ENCODE data around the gene BTBD7. TPM values are rescaled to one million over a fixed set of nuclear protein-coding genes. Genes with fewer than 3 reads are reported as not detected.

BTBD7 gene
- total and polyA plus RNA-seq, 5 donors from 2014 or later, result 6.5 to 27.8 (median 10.7) TPM

DNA sequence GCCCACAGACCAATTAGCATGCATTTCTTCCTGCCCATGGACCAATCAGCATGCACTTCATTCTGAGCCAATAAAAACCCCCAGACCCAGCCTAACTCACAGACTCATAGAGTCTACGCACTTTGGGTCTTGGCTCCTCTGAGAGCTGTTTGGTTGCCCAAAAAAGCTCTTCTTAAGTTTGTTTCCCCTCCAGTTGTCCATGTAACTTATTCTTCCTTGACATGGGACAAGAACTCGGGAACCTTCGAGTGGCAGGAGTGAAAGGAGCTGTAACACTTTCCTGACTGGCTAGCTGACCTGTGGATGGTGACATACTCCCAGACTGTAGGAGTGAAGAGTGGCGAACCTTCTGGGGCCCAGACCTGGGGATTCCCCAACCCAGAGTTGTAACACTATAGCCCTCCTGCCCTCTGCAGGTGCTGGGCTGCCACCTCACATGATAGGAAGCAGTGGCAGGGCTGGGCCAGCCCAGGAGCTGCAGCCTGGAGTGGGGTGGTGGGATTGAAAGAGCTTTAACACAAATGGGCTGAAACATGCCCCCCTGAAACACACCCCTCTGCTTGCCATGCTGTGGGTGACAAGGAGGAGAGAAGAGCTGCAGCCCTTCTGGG lies 4.4 kb upstream of the BTBD7 start:
- H3K36me3 ChIP-seq (ENCODE audit: control insufficient read depth, insufficient read depth, low read length), result no peaks in the 10 kb centered on the region
- Mint-ChIP-seq H3K4me1 (peaks cover 4 to 25% (median 9%) of the 10 kb centered on the region in 4 donors), H3K27ac (no peak overlapping the region), H3K27me3 (no peaks in the 10 kb centered on the region), H3K9me3 (peaks cover 0 to 4% (median 0%) of the 10 kb centered on the region in 7 donors), H3K4me3 (peak overlapping the region in 1 of 4 donors; percentile 35), H3K36me3 (no peaks in the 10 kb centered on the region)
- H3K4me1 ChIP-seq (ENCODE audit: control insufficient read depth, insufficient read depth, low read length, poor library complexity, severe bottlenecking), result peaks cover 10% of the 10 kb centered on the region
- no peak overlapping the region for H3K27ac ChIP-seq (ENCODE audit: insufficient read depth, low read length, poor library complexity, severe bottlenecking)
- no peaks in the 10 kb centered on the region for H3K9me3 ChIP-seq (ENCODE audit: control insufficient read depth in 2 of 2, low read length in 2 of 2)
- no peaks in the 10 kb centered on the region for H3K27me3 ChIP-seq (ENCODE audit: control insufficient read depth, insufficient read depth, low read length)
- ATAC-seq (ENCODE audit: low read depth in 2 of 2), result no peak
- no peak for DNase-seq
- H3K4me3 ChIP-seq (ENCODE audit: low read depth, low read length), result no peak overlapping the region

DNA sequence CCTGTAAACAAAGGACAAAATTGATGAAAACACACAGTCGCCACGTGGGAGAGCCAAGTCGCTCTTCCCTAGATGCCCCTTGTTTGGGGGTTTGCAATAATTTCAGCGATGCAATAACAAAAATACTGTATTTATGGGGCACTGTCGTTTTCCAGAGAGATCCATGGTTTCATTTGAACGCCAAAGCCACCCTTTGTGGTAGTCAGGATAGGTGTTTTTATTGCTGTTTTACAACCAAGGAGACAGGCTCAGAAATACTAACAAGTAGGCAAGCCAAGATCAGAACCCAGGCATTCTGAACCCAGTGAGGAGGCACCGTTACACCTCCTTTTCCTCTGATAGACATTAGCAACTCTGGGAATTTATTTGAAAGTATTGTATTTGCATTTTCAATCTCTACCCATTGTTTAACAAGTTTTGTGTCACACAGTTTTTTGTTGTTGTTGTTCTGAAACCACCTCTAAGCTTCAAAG lies 831 bp upstream of the BTBD7 start:
- Histone ChIP-seq H3K9me3 (ENCODE audit: control insufficient read depth in 2 of 2, low read length in 2 of 2) (no peaks in the 10 kb centered on the region), H3K27me3 (ENCODE audit: control insufficient read depth, insufficient read depth, low read length) (no peaks in the 10 kb centered on the region), H3K4me1 (ENCODE audit: control insufficient read depth, insufficient read depth, low read length, poor library complexity, severe bottlenecking) (peaks cover 28% of the 10 kb centered on the region), H3K4me3 (ENCODE audit: low read depth, low read length) (peak overlapping the region; percentile 93), H3K27ac (ENCODE audit: insufficient read depth, low read length, poor library complexity, severe bottlenecking) (peak overlapping the region; percentile 82), H3K36me3 (ENCODE audit: control insufficient read depth, insufficient read depth, low read length) (no peaks in the 10 kb centered on the region)
- peaks cover 19 to 55% (median 40%) of the 10 kb centered on the region in 4 donors for H3K4me1 Mint-ChIP-seq
- peak overlapping the region; percentile 93 to 98 (median 96) for H3K4me3 Mint-ChIP-seq
- ATAC-seq (ENCODE audit: low read depth in 2 of 2), result no peak
- peak in 1 of 3 donors; percentile 9 for DNase-seq
- H3K27me3 Mint-ChIP-seq, result no peaks in the 10 kb centered on the region
- peak overlapping the region; percentile 84 to 96 (median 94) for H3K27ac Mint-ChIP-seq
- H3K9me3 Mint-ChIP-seq, result no peaks in the 10 kb centered on the region
- no peaks in the 10 kb centered on the region for H3K36me3 Mint-ChIP-seq

DNA sequence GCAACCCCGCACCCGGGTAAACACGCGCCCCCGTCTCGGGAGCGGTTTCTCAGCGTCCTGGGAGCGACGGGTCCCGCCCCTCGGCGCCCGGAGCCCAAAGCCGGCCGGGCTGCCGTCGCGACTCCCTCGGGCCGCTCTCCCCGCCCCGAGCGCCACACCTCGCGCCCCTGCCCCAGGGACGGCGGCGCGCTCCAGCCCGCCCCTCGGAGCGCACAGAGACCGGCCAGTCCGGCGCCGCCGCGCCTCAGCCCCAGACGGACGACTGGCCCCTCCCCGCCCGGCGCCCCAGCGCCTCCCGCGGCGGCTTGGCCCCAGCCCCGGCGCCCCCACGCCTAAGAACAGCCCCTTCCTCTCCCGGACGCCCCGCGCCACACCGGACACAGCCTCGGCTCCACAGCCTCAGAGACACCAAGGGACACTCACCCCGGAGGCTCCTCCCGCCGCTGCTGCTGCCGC lies 411 bp downstream of the BTBD7 start:
- Mint-ChIP-seq H3K27me3 (no peaks in the 10 kb centered on the region), H3K4me3 (peak overlapping the region; percentile 93 to 98 (median 96))
- peak in 1 of 3 donors; percentile 31 for DNase-seq

DNA sequence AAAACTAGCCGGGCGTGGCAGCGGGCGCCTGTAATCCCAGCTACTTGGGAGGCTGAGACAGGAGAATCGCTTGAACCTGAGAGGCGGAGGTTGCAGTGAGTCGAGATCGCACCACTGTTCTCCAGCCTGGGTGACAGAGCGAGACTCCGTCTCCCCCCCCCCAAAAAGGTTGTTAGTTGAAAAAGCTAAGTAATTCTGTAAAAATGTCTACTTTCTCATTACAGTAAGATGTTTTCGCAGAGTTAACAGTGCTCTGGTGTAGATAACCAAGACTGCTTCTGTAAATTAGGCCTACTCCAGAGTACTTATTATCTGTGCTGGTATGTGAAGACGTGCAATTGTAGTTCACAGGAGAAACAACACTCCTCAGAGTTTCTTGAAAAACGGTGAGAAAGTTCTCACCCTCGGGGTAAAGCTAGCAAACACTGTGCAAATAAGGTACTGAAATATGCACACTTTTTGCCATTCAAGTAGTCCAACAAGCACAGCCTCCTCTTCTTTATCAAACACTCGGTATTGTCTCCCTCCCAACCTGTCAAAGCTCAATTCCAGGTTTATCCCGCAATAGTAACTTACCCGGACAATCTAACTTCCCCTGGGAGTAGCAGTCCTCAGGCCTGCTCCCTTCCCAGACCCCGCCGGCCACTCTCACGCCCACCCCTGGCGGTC lies 974 bp downstream of the BTBD7 start:
- DNase-seq (peak in 1 of 3 donors; percentile 19), ATAC-seq (ENCODE audit: low read depth in 2 of 2) (no peak)
- Histone ChIP-seq H3K27me3 (ENCODE audit: control insufficient read depth, insufficient read depth, low read length) (no peaks in the 10 kb centered on the region), H3K9me3 (ENCODE audit: control insufficient read depth in 2 of 2, low read length in 2 of 2) (no peaks in the 10 kb centered on the region), H3K4me3 (ENCODE audit: low read depth, low read length) (peak overlapping the region; percentile 93), H3K4me1 (ENCODE audit: control insufficient read depth, insufficient read depth, low read length, poor library complexity, severe bottlenecking) (peaks cover 32% of the 10 kb centered on the region), H3K36me3 (ENCODE audit: control insufficient read depth, insufficient read depth, low read length) (no peaks in the 10 kb centered on the region), H3K27ac (ENCODE audit: insufficient read depth, low read length, poor library complexity, severe bottlenecking) (peak overlapping the region; percentile 82)
- no peaks in the 10 kb centered on the region for H3K9me3 Mint-ChIP-seq
- H3K4me3 Mint-ChIP-seq, result peak overlapping the region; percentile 93 to 95 (median 94)
- no peaks in the 10 kb centered on the region for H3K36me3 Mint-ChIP-seq
- peaks cover 29 to 66% (median 53%) of the 10 kb centered on the region in 4 donors for H3K4me1 Mint-ChIP-seq
- peak overlapping the region; percentile 8 to 94 (median 93) for H3K27ac Mint-ChIP-seq
- no peaks in the 10 kb centered on the region for H3K27me3 Mint-ChIP-seq

More for the DNA sequence above, 411 bp downstream of the BTBD7 start:
- no peaks in the 10 kb centered on the region for H3K27me3 ChIP-seq (ENCODE audit: control insufficient read depth, insufficient read depth, low read length)
- peak overlapping the region in 2 of 3 donors; percentile 94 to 96 for H3K27ac Mint-ChIP-seq
- H3K4me3 ChIP-seq (ENCODE audit: low read depth, low read length), result peak overlapping the region; percentile 93
- H3K4me1 ChIP-seq (ENCODE audit: control insufficient read depth, insufficient read depth, low read length, poor library complexity, severe bottlenecking), result peaks cover 29% of the 10 kb centered on the region
- peaks cover 25 to 63% (median 50%) of the 10 kb centered on the region in 4 donors for H3K4me1 Mint-ChIP-seq
- no peaks in the 10 kb centered on the region for H3K36me3 ChIP-seq (ENCODE audit: control insufficient read depth, insufficient read depth, low read length)
- H3K27ac ChIP-seq (ENCODE audit: insufficient read depth, low read length, poor library complexity, severe bottlenecking), result peak overlapping the region; percentile 82
- no peaks in the 10 kb centered on the region for H3K36me3 Mint-ChIP-seq
- no peaks in the 10 kb centered on the region for H3K9me3 Mint-ChIP-seq
- H3K9me3 ChIP-seq (ENCODE audit: control insufficient read depth in 2 of 2, low read length in 2 of 2), result no peaks in the 10 kb centered on the region
- ATAC-seq (ENCODE audit: low read depth in 2 of 2), result peak; percentile 26 to 33

DNA sequence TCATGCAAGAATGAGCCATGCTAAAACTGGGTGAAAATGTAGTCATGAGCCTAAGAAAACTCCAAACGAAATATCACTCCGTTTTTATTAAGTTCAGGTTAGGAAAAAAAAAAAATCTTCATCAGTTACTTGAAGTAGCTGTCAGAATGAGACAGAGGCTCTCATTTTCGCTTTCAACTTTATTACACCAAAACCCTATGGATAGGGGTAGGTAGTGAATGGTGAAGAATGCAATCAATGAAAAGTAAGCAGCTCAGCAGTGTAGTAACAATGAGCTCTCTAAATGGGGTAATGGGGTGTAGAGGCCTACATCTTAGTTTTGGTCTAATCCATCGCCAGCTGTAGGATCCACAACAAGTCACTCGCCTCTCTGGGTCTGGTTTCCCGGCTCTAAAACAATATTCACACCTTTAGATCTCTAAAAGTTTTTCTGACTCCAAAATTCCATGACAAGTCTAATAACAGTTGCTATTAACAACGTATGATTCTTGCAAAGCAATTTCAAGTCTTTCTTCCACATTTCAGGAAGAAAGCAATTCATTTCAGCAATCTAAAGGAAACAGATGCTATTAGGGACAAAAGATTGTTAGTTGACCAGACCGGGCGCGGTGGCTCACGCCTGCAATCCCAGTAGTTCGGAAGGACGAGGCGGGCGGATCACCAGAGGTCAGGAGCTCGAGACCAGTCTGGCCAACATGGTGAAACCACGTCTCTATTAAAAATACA lies 1.7 kb downstream of the BTBD7 start:
- H3K9me3 Mint-ChIP-seq, result no peaks in the 10 kb centered on the region

DNA sequence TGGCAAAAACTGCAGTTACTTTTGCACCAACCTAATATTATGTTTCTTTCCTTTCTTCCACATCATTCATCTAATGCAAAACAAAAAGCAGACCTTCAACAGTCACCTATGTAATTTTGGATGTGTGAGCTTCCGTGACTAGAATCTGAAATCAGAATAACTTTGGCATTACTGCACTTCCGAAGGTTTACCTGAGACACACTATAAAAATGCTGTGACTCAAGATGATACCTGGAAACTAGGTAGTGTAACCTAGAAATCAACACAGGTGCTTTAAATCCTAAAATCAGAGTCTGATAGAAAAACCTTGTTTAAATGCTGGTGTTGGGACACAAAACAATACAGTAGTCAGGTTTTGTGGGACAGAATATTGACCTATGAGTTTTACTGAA lies 2.2 kb downstream of the BTBD7 start:
- H3K27ac Mint-ChIP-seq, result no peak overlapping the region
- Histone ChIP-seq H3K4me1 (ENCODE audit: control insufficient read depth, insufficient read depth, low read length, poor library complexity, severe bottlenecking) (peaks cover 32% of the 10 kb centered on the region), H3K36me3 (ENCODE audit: control insufficient read depth, insufficient read depth, low read length) (no peaks in the 10 kb centered on the region), H3K27me3 (ENCODE audit: control insufficient read depth, insufficient read depth, low read length) (no peaks in the 10 kb centered on the region), H3K4me3 (ENCODE audit: low read depth, low read length) (peak overlapping the region; percentile 54), H3K27ac (ENCODE audit: insufficient read depth, low read length, poor library complexity, severe bottlenecking) (no peak overlapping the region), H3K9me3 (ENCODE audit: control insufficient read depth in 2 of 2, low read length in 2 of 2) (no peaks in the 10 kb centered on the region)
- no peak for ATAC-seq (ENCODE audit: low read depth in 2 of 2)
- DNase-seq, result no peak
- peaks cover 29 to 70% (median 55%) of the 10 kb centered on the region in 4 donors for H3K4me1 Mint-ChIP-seq
- H3K4me3 Mint-ChIP-seq, result peak overlapping the region; percentile 93 to 95 (median 94)
- no peaks in the 10 kb centered on the region for H3K36me3 Mint-ChIP-seq
- H3K27me3 Mint-ChIP-seq, result no peaks in the 10 kb centered on the region
- H3K9me3 Mint-ChIP-seq, result no peaks in the 10 kb centered on the region

More for the DNA sequence above, 1.7 kb downstream of the BTBD7 start:
- peak overlapping the region; percentile 3 to 94 (median 82) for H3K27ac Mint-ChIP-seq
- Histone ChIP-seq H3K4me3 (ENCODE audit: low read depth, low read length) (peak overlapping the region; percentile 54), H3K36me3 (ENCODE audit: control insufficient read depth, insufficient read depth, low read length) (no peaks in the 10 kb centered on the region), H3K4me1 (ENCODE audit: control insufficient read depth, insufficient read depth, low read length, poor library complexity, severe bottlenecking) (peaks cover 32% of the 10 kb centered on the region), H3K9me3 (ENCODE audit: control insufficient read depth in 2 of 2, low read length in 2 of 2) (no peaks in the 10 kb centered on the region), H3K27me3 (ENCODE audit: control insufficient read depth, insufficient read depth, low read length) (no peaks in the 10 kb centered on the region), H3K27ac (ENCODE audit: insufficient read depth, low read length, poor library complexity, severe bottlenecking) (no peak overlapping the region)
- H3K4me3 Mint-ChIP-seq, result peak overlapping the region; percentile 93 to 95 (median 94)
- DNase-seq (peak in 1 of 3 donors; percentile 27), ATAC-seq (ENCODE audit: low read depth in 2 of 2) (no peak)
- H3K36me3 Mint-ChIP-seq, result no peaks in the 10 kb centered on the region
- H3K27me3 Mint-ChIP-seq, result no peaks in the 10 kb centered on the region
- H3K4me1 Mint-ChIP-seq, result peaks cover 29 to 70% (median 55%) of the 10 kb centered on the region in 4 donors

DNA sequence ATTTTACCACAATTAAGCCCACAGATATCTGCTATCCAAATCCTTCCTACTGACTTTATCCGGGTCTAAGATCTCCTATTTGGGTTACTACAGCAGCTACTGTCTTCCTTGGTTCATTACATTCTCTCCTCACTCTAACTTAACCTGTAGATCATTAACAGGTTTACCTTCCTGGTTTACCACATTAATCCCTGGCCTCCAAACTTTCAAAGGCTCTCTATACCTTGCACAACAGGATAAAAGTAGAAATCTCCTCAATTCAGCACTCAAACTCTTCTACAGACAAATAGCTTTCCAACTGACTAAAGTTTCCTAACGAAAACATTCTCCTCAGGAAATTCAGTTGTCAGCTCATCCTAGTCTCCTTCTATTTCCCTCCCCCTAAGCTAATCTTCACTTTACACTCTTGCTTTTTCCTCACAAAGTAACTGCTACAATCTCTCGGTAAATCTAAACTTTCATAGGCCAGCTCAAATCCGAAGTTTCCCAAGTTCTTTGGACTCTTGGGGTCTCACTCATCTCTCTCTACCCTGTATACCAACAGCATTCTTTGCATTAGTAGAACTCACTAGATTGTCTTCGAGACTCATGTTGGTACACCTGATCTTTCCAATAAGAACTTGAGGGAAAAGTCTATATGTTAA lies 2.7 kb downstream of the BTBD7 start:
- no peaks in the 10 kb centered on the region for H3K9me3 Mint-ChIP-seq
- H3K4me1 Mint-ChIP-seq, result peaks cover 29 to 73% (median 55%) of the 10 kb centered on the region in 4 donors
- DNase-seq, result no peak
- Histone ChIP-seq H3K4me1 (ENCODE audit: control insufficient read depth, insufficient read depth, low read length, poor library complexity, severe bottlenecking) (peaks cover 32% of the 10 kb centered on the region), H3K4me3 (ENCODE audit: low read depth, low read length) (peak overlapping the region; percentile 16), H3K27me3 (ENCODE audit: control insufficient read depth, insufficient read depth, low read length) (no peaks in the 10 kb centered on the region), H3K27ac (ENCODE audit: insufficient read depth, low read length, poor library complexity, severe bottlenecking) (no peak overlapping the region), H3K36me3 (ENCODE audit: control insufficient read depth, insufficient read depth, low read length) (no peaks in the 10 kb centered on the region), H3K9me3 (ENCODE audit: control insufficient read depth in 2 of 2, low read length in 2 of 2) (no peaks in the 10 kb centered on the region)
- H3K27ac Mint-ChIP-seq, result peak overlapping the region in 1 of 3 donors; percentile 2
- no peak for ATAC-seq (ENCODE audit: low read depth in 2 of 2)
- no peaks in the 10 kb centered on the region for H3K36me3 Mint-ChIP-seq
- H3K4me3 Mint-ChIP-seq, result peak overlapping the region; percentile 0 to 93 (median 33)
- H3K27me3 Mint-ChIP-seq, result no peaks in the 10 kb centered on the region
